ENCODE data around the gene FAM222A.

DNA sequence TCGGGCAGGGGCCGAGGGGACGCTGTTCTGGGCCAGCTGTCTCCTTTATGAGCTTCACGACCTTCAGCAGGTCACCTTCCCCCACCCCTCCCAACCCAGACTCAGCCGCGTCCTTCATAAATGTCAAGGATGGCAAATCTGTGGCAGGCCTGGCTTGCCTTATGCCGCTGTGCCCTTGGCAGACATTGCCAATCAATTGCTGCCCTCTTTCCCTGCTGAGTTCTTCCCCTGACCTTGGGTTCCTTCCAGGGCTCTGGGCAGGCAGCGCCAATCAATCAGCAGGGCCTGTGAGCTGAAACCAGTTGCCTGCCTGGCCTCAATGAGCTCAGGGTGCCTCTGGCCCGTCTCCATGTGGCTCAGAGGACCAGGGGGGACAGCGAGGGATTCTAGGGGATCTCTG, 7.7 kb downstream of the FAM222A start:
- TF ChIP-seq, protein P1, sequence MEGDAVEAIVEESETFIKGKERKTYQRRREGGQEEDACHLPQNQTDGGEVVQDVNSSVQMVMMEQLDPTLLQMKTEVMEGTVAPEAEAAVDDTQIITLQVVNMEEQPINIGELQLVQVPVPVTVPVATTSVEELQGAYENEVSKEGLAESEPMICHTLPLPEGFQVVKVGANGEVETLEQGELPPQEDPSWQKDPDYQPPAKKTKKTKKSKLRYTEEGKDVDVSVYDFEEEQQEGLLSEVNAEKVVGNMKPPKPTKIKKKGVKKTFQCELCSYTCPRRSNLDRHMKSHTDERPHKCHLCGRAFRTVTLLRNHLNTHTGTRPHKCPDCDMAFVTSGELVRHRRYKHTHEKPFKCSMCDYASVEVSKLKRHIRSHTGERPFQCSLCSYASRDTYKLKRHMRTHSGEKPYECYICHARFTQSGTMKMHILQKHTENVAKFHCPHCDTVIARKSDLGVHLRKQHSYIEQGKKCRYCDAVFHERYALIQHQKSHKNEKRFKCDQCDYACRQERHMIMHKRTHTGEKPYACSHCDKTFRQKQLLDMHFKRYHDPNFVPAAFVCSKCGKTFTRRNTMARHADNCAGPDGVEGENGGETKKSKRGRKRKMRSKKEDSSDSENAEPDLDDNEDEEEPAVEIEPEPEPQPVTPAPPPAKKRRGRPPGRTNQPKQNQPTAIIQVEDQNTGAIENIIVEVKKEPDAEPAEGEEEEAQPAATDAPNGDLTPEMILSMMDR (IDR thresholded peaks at IDR 0.05; ENCODE audit: poor library complexity, severe bottlenecking), result no peak
- no peak for TF ChIP-seq EZH2 (IDR thresholded peaks at IDR 0.05; ENCODE audit: borderline replicate concordance, insufficient read depth, low read length, poor library complexity, severe bottlenecking)
- TF ChIP-seq RAD21 (conservative IDR thresholded peaks at IDR 0.05), result no peak
- no peak for TF ChIP-seq EP300 (conservative IDR thresholded peaks at IDR 0.05; ENCODE audit: poor library complexity, severe bottlenecking)
- TF ChIP-seq POLR2AphosphoS5 (IDR thresholded peaks at IDR 0.05), result no peak
- no peak for TF ChIP-seq REST (IDR thresholded peaks at IDR 0.05; ENCODE audit: borderline replicate concordance)
- TF ChIP-seq TAF1 (IDR thresholded peaks at IDR 0.05; ENCODE audit: low read depth), result no peak

Measured in neural cell (in vitro differentiated cells).